SK-N-SH (cell line): ENCODE measurements around the gene SCD. TPM values are rescaled to one million over a fixed set of nuclear protein-coding genes. Genes with fewer than 3 reads are reported as not detected.

Source experiments
- CTCF ChIA-PET: fragments of 300-600, 350-600 bp; formaldehyde crosslinking; extraction: SDS; loops from one replicate; lab custom pipeline; 2021; lab: Yijun Ruan, JAX
- POLR2A ChIA-PET: fragments of 350-600 bp; sonication (Branson Sonifier 250); formaldehyde crosslinking; extraction: SDS; loops from one replicate; lab custom pipeline; 2020; ENCODE audit warnings: antibody characterized with exemption, inconsistent platforms; lab: Yijun Ruan, JAX
- DNase-seq: peaks from one replicate; pipeline ENCODE4 v3.0.0; 2012
- H2AFZ ChIP-seq: fragments of 200-600 bp; sonication (generic); 2 replicates; pipeline ENCODE4 v1.8.1; 2016; ENCODE audit warnings: antibody characterized with exemption, mild to moderate bottlenecking, low read depth
- H3F3A ChIP-seq: fragments of 200-600 bp; sonication (generic); replicated peaks from 2 replicates; pipeline ENCODE3; 2016; ENCODE audit warnings: antibody characterized with exemption, mild to moderate bottlenecking; ENCODE audit not compliant: insufficient read depth
- H3K27ac ChIP-seq, 2 experiments: fragments of 200-500 bp in 1 of 2; fragments of 200-600 bp in 1 of 2; sonication (Bioruptor generic) in 1 of 2; sonication (generic), shearing (Covaris generic) in 1 of 2; 2 replicates each; pipeline versions ENCODE4 v1.5.1 to v1.6.1; 2014 to 2016; ENCODE audit warnings: low read depth in 2 of 2, inconsistent platforms in 1 of 2, low read length in 1 of 2, mild to moderate bottlenecking in 1 of 2, mixed read lengths in 1 of 2
- H3K27me3 ChIP-seq: fragments of 200-600 bp; sonication (generic), shearing (Covaris generic); 2 replicates; pipeline ENCODE4 v1.6.1; 2016; ENCODE audit warnings: mixed run types; ENCODE audit not compliant: insufficient read depth
- H3K36me3 ChIP-seq, 2 experiments: fragments of 200-500 bp in 1 of 2; fragments of 200-600 bp in 1 of 2; sonication (Bioruptor generic) in 1 of 2; sonication (generic) in 1 of 2; replicated peaks in 1 of 2; 2 replicates each; pipeline versions ENCODE3 to v1.5.1; 2014 to 2016; ENCODE audit warnings: low read length in 1 of 2, mild to moderate bottlenecking in 1 of 2; ENCODE audit not compliant: insufficient read depth in 2 of 2, control insufficient read depth in 1 of 2
- H3K4me1 ChIP-seq, 2 experiments: fragments of 200-500 bp in 1 of 2; fragments of 200-600 bp in 1 of 2; sonication (Bioruptor generic) in 1 of 2; sonication (generic), shearing (Covaris generic) in 1 of 2; 2 replicates each; pipeline versions ENCODE4 v1.5.1 to v1.6.1; 2014 to 2016; ENCODE audit warnings: low read depth in 1 of 2, low read length in 1 of 2, mixed run types in 1 of 2; ENCODE audit not compliant: insufficient read depth in 2 of 2, control insufficient read depth in 1 of 2
- H3K4me2 ChIP-seq: fragments of 200-600 bp; sonication (generic), shearing (Covaris generic); 2 replicates; pipeline ENCODE4 v1.6.1; 2017; ENCODE audit warnings: mixed run types
- H3K4me3 ChIP-seq, 2 experiments: fragments of 200-500 bp in 1 of 2; fragments of 200-600 bp in 1 of 2; sonication (Bioruptor generic) in 1 of 2; sonication (generic), shearing (Covaris generic) in 1 of 2; 2 replicates each; pipeline versions ENCODE4 v1.5.1 to v1.8.1; 2014 to 2016; ENCODE audit warnings: low read depth in 2 of 2, inconsistent platforms in 1 of 2, low read length in 1 of 2, mild to moderate bottlenecking in 1 of 2, mixed read lengths in 1 of 2, moderate library complexity in 1 of 2
- H3K79me2 ChIP-seq: fragments of 200-600 bp; sonication (generic); 2 replicates; pipeline ENCODE4 v1.8.1; 2017; ENCODE audit warnings: mild to moderate bottlenecking; ENCODE audit not compliant: insufficient read depth
- H3K9ac ChIP-seq: fragments of 200-600 bp; sonication (generic); 2 replicates; pipeline ENCODE4 v1.6.1; 2017; ENCODE audit warnings: mixed run types
- H3K9me2 ChIP-seq: fragments of 200-600 bp; sonication (generic); 2 replicates; pipeline ENCODE4 v1.6.1; 2017; ENCODE audit warnings: mixed run types
- H3K9me3 ChIP-seq: fragments of 200-600 bp; sonication (generic); 2 replicates; pipeline ENCODE4 v1.6.1; 2017; ENCODE audit warnings: mixed run types, mild to moderate bottlenecking, moderate library complexity
- H4K20me1 ChIP-seq: fragments of 200-600 bp; sonication (generic); 2 replicates; pipeline ENCODE4 v1.6.1; 2017; ENCODE audit warnings: mild to moderate bottlenecking, mixed run types; ENCODE audit not compliant: insufficient read depth
- CTCF ChIP-seq: fragments of 200-600 bp; sonication (generic); IDR thresholded peaks from 2 replicates; pipeline ENCODE4 v1.6.1; 2017; ENCODE audit warnings: antibody characterized with exemption, mild to moderate bottlenecking, moderate library complexity
- ELF1 ChIP-seq: IDR thresholded peaks from 2 replicates; pipeline ENCODE4 v1.4.0; 2012
- EP300 ChIP-seq, 2 experiments: IDR thresholded peaks; 2 replicates each; pipeline versions ENCODE4 v1.4.0 to v1.6.1; 2012; ENCODE audit warnings: borderline replicate concordance in 1 of 2, low read depth in 1 of 2, low read length in 1 of 2
- FOSL2 ChIP-seq: IDR thresholded peaks from 2 replicates; pipeline ENCODE4 v1.4.0; 2012; ENCODE audit warnings: low read depth, mild to moderate bottlenecking, moderate library complexity, borderline replicate concordance
- FOXM1 ChIP-seq: IDR thresholded peaks from 2 replicates; pipeline ENCODE4 v1.4.0; 2012; ENCODE audit warnings: low read depth, mild to moderate bottlenecking
- GATA2 ChIP-seq: sonication (generic); formaldehyde crosslinking; IDR thresholded peaks from 2 replicates; pipeline ENCODE4 v1.5.0; 2020; ENCODE audit warnings: mild to moderate bottlenecking, missing genetic modification reagents
- IRF3 ChIP-seq: fragments of 150-350 bp; IDR thresholded peaks from 2 replicates; pipeline ENCODE4 v1.6.1; 2016; ENCODE audit warnings: mild to moderate bottlenecking, low read depth, low read length
- MAX ChIP-seq: IDR thresholded peaks from 2 replicates; pipeline ENCODE4 v1.4.0; 2012; ENCODE audit warnings: low read depth
- MXI1 ChIP-seq: IDR thresholded peaks from 2 replicates; pipeline ENCODE4 v1.6.1; 2012; ENCODE audit warnings: mild to moderate bottlenecking, low read depth, low read length, improper control_type of control experiment
- POLR2AphosphoS5 ChIP-seq: IDR thresholded peaks from 2 replicates; pipeline ENCODE4 v1.6.1; 2012; ENCODE audit warnings: low read depth, low read length
- RAD21 ChIP-seq: IDR thresholded peaks from 2 replicates; pipeline ENCODE4 v1.6.1; 2012; ENCODE audit warnings: mild to moderate bottlenecking, low read length
- REST ChIP-seq: IDR thresholded peaks from 2 replicates; pipeline ENCODE4 v1.6.1; 2012; ENCODE audit warnings: mild to moderate bottlenecking, low read depth, low read length, moderate library complexity
- SIN3A ChIP-seq: IDR thresholded peaks from 2 replicates; pipeline ENCODE4 v1.6.1; 2012; ENCODE audit warnings: low read depth, mild to moderate bottlenecking, low read length, moderate library complexity, borderline replicate concordance
- SMC3 ChIP-seq: IDR thresholded peaks from 2 replicates; pipeline ENCODE4 v1.6.1; 2012; ENCODE audit warnings: low read depth, low read length, improper control_type of control experiment
- TAF1 ChIP-seq: IDR thresholded peaks from 2 replicates; pipeline ENCODE4 v1.6.1; 2012; ENCODE audit warnings: low read depth, mild to moderate bottlenecking, low read length, moderate library complexity, borderline replicate concordance
- TCF12 ChIP-seq: IDR thresholded peaks from 2 replicates; pipeline ENCODE4 v1.4.0; 2012
- USF1 ChIP-seq: IDR thresholded peaks from 2 replicates; pipeline ENCODE4 v1.4.0; 2012; ENCODE audit warnings: low read depth, borderline replicate concordance
- WGBS: methylation state at CpG from one replicate; pipeline ENCODE4 v1.1.6; 2017; ENCODE audit warnings: low lambda C conversion rate; 5-methylcytosine and 5-hydroxymethylcytosine counted together
- polyA plus RNA-seq, 3 experiments: library from polyadenylated mRNA; depleted of rRNA; stranded (reverse); fragments of >200 nt; gene quantifications; 2 replicates each; pipeline ENCODE4 v1.2.3, GENCODE V29; 2012

The SCD gene
- polyA plus RNA-seq, 1 of the 3 experiments (the other 2 are of a cell fraction) = 19.7 TPM

- H3K4me1 ChIP-seq = no peaks in the 10 kb centered on the region
- no peaks in the 10 kb centered on the region for H3K9me2 ChIP-seq
- H3K36me3 ChIP-seq = no peaks in the 10 kb centered on the region
- H2AFZ ChIP-seq = no peak overlapping the region
- no peak for DNase-seq
- H3F3A ChIP-seq = no peaks in the 10 kb centered on the region
- H3K27me3 ChIP-seq = peaks cover 40% of the 10 kb centered on the region
- no peaks in the 10 kb centered on the region for H3K9me3 ChIP-seq
- TF ChIP-seq FOXM1 (no peak), IRF3 (no peak), USF1 (no peak), MXI1 (no peak), TAF1 (no peak), SMC3 (no peak), POLR2AphosphoS5 (no peak), FOSL2 (no peak), SIN3A (no peak), REST (no peak), TCF12 (no peak), ELF1 (no peak), CTCF (no peak), GATA2 (CRISPR knock-in tag) (no peak), MAX (no peak), RAD21 (no peak), EP300 (IDR thresholded peaks at IDR 0.05; ENCODE audit: borderline replicate concordance in 1 of 2, low read depth in 1 of 2, low read length in 1 of 2) (no peak)
- CTCF ChIA-PET = interaction anchor here (0.9 to 24.3 kb wide), 7 partner anchors 10 to 181 kb away, joined by 3 to 432 read pairs (median 4); no protein-coding TSS in a partner anchor
- 59% methylated on average over 3 of the region's 3 CpGs for WGBS
- H4K20me1 ChIP-seq = no peaks in the 10 kb centered on the region
- H3K9ac ChIP-seq = no peak overlapping the region
- H3K27ac ChIP-seq = no peak overlapping the region
- no peaks in the 10 kb centered on the region for H3K79me2 ChIP-seq
- POLR2A ChIA-PET = interaction anchor here (1.3 kb wide), 1 partner anchor 19 kb away, joined by 4 read pairs; the partner anchor contains the start of gene SCD
- H3K4me3 ChIP-seq = no peak overlapping the region
- H3K4me2 ChIP-seq = no peak overlapping the region
These were observed 19.4 kb upstream of the SCD start for GRCh38 chr10:100327718-100328009.
